Epidermal melanocyte (primary cell): ENCODE data around the gene PRLR.
"Not testable (repeated sequence)": the region's sequence is repeated elsewhere in the genome, so short reads cannot be mapped to it uniquely, and the experiment has no call there.

ENCODE experiments used
- DNase-seq: peaks from one replicate; pipeline ENCODE4 v3.0.0; 2011; ENCODE audit warnings: low spot score; ENCODE audit not compliant: insufficient read length

Gene PRLR

GRCh38 chr5:35042781-35043180 lies 187.5 kb downstream of the PRLR start:
- no peak for DNase-seq

DNA sequence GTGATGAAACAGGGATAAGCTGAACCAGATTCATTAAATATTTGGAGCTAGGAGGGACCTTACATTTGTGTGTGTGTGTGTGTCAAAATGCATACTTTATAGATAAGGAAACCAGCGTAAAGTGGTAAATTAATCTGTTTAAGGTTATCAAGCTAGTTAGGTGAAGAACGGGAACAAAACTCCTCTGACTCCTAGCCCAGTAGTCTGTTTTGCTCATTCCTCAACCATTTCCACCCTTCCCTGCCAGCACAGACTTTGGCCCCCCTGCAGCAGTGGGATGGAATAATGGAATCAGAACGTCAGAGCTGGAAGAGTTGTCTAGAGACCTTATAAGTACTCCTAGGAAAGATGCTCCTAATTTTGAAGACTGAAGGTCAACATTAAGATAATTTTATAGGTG lies 189.0 kb downstream of the PRLR start:
- DNase-seq = no peak

GRCh38 chr5:35038891-35039290 lies 191.4 kb downstream of the PRLR start:
- no peak for DNase-seq

- no peak for DNase-seq
Observed at GRCh38 chr5:35036536-35036935, 193.8 kb downstream of the PRLR start.

DNA sequence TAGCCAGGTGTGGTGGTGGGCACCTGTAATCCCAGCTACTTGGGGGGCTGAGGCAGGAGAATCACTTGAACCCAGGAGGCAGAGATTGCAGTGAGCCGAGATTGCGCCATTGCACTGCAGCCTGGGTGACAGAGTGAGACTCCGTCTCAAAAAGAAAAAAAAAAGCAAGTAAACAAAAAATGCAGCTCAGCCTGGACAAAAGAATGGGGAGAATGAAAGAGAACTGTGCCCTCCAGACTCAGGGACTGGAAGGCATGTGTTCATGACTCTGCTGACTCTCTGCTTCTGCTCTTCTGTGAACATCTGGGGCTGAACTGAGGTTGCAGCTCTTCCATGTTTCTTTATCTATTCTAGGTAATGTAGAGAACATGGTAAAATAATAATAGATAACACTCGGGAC lies 194.4 kb downstream of the PRLR start:
- DNase-seq = not testable (repeated sequence)

DNA sequence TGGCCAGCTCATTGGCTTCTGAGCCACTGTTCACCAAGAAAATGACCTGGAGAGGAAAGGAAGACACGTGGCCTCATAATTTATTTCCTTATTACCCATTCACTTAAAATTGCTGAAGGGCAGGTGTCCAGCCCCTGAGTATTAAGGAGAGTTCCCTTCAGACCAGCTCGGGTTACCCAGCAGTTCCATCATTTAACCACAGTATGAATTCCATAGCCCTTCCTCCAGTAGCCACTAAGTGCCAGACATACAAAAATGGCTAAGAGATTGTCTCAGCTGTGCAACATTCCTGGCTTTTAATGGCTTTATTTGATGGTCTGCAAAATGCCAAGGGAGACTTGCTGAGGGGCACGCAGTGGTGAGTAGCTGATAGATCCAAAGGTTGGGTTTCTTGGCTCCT lies 195.0 kb downstream of the PRLR start:
- no peak for DNase-seq

GRCh38 chr5:35032356-35032755 lies 197.9 kb downstream of the PRLR start:
- DNase-seq = no peak

DNA sequence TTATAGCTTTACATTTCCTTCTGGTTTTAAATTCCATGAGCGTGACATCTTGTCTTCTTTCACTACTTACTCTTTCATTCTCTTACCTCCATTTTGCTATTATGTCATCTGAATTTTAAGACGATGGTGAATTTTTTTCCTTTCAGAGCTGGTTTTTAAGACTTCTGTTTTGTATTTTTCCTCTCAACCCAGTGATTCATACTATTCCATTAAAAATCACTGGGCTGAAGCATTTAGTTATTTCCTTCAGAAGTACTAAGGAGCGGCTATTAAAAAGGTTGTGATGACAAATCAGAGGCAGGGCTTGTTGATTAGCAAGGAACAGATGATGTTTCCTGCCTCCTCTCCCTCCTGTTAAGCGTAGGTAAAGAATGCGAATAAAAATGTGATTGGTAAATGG lies 199.0 kb downstream of the PRLR start:
- DNase-seq = no peak

GRCh38 chr5:35030426-35031100 lies 199.7 kb downstream of the PRLR start:
- no peak for DNase-seq

GRCh38 chr5:35029333-35029732 lies 201.0 kb downstream of the PRLR start:
- no peak for DNase-seq

DNA sequence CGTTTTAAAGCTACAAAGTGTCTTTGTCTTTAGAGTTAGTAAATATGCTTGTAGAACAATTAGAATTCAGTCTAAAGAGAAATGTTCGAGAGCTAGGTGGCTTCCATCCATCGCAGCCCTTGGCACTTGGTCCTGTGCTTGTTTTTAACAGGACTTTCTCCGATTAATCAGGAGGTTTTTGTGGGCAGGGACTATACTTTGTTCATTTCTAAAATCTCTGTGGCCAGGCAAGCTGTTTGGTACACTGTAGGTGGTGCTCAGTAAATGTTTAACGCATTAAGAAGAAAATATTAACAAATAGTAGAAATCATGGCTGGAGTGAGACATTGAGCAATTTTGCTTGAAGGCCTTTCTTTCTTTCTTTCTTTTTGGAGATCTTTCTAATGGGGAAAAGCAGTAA lies 203.3 kb downstream of the PRLR start:
- no peak for DNase-seq

DNA sequence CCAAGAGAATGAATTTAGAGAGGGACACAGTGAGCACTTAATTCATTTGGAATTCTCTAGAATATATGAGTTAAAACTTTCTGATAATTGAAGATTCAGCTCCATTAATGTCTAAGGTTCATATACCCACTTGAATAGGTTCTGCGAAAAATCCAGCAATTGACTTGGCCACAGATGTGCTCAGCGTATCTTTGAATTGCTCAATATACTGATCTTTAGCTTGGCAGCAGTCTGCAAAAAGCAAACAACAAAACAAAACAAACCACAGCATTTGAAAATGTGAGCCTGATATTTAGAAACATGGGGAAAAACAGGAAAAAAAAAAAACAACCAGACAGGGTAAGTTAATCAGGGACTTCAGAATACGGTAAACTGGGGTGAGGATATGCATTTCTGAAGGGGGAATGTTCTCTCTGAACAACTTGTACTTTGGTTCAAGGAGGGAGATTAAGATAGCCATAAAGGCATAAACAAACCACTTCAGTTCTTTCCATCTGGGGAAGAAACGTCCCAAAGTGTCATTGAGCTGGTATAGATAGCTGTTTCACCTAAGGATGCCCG lies 203.9 kb downstream of the PRLR start:
- DNase-seq = no peak

GRCh38 chr5:35024911-35025510 lies 205.3 kb downstream of the PRLR start:
- no peak for DNase-seq

- DNase-seq = no peak
Observed at GRCh38 chr5:35023391-35024178, 206.7 kb downstream of the PRLR start.

GRCh38 chr5:35016174-35017051 lies 213.9 kb downstream of the PRLR start:
- no peak for DNase-seq

GRCh38 chr5:35015063-35015462 lies 215.2 kb downstream of the PRLR start:
- no peak for DNase-seq

DNA sequence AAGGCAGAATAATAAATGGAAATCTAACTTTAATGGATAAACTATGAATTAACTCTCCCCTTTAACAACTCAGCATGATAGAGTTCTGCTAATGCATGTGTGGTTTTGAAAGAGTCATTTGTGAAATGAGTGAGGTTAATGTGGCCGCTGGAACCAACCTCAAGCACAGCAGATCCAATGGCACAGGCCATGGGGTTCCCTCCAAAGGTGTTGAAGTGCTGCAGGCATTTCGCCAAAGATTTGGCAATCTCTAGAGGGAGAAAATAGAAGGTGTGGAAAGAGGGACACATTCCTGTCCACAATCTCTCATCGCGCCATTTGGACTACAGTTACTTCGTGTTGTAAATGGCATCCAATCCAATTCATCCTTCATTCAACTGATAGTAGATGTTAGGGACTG lies 217.5 kb downstream of the PRLR start:
- DNase-seq = no peak

GRCh38 chr5:35012365-35012764 lies 217.9 kb downstream of the PRLR start:
- DNase-seq = no peak

- DNase-seq = no peak
Observed at GRCh38 chr5:35010676-35011075, 219.6 kb downstream of the PRLR start.

DNA sequence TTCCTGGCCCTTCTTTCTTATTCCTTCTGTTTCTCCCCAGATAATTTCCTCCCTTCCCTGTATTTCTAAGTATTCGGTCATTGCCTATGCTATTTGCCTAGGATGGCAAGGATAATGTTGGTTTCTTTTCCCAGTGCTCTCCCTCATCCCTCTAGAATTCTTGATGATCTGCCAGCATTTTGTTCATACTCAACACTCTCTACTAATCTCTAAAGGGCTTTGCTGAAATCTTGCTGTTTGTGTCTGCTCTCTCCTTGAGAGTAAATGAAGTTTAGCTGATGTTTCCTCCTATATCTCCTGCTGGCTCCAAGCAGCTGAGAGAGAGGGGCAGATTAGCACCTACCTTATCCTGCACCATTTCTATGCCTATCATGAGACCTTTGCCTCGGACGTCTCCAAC lies 220.6 kb downstream of the PRLR start:
- DNase-seq = no peak

GRCh38 chr5:35009019-35009418 lies 221.3 kb downstream of the PRLR start:
- DNase-seq = no peak
